HepG2 (cell line): ENCODE results near the gene KIAA1217.

ENCODE experiments used
- CTCF ChIP-seq: sonication (generic); formaldehyde crosslinking; IDR thresholded peaks from 2 replicates; pipeline ENCODE4 v1.5.0; 2020; ENCODE audit warnings: mild to moderate bottlenecking, missing genetic modification reagents, moderate library complexity
- HDAC6 ChIP-seq: fragments of 200-600 bp; sonication (generic); IDR thresholded peaks from 2 replicates; pipeline ENCODE4 v1.7.0; 2017; ENCODE audit warnings: mild to moderate bottlenecking, antibody characterized with exemption, low read length, low read depth
- IRF2 ChIP-seq: IDR thresholded peaks from 2 replicates; pipeline ENCODE4 v1.6.1; 2018; ENCODE audit warnings: missing genetic modification reagents, missing compliant biosample characterization
- KLF9 ChIP-seq: IDR thresholded peaks from 2 replicates; pipeline ENCODE4 v1.6.1; 2016; ENCODE audit warnings: low read depth
- NR2F1 ChIP-seq, 2 experiments: fragments of 450-650 bp in 1 of 2; formaldehyde crosslinking in 1 of 2; IDR thresholded peaks; 2 replicates each; pipeline versions ENCODE4 v1.5.0 to v1.6.1; 2016 to 2020; ENCODE audit warnings: mild to moderate bottlenecking in 1 of 2, missing compliant biosample characterization in 1 of 2, missing genetic modification reagents in 1 of 2, moderate library complexity in 1 of 2
- POLR2AphosphoS5 ChIP-seq: IDR thresholded peaks from 2 replicates; pipeline ENCODE4 v1.6.1; 2012; ENCODE audit warnings: low read depth, low read length
- RAD21 ChIP-seq: fragments of 450-650 bp; formaldehyde crosslinking; IDR thresholded peaks from 2 replicates; pipeline ENCODE4 v1.5.0; 2020; ENCODE audit warnings: mild to moderate bottlenecking
- ZNF230 ChIP-seq: sonication (generic); formaldehyde crosslinking; IDR thresholded peaks from 2 replicates; pipeline ENCODE4 v1.4.0; 2020; ENCODE audit warnings: mild to moderate bottlenecking, missing genetic modification reagents
- ZNF510 ChIP-seq: sonication (generic); formaldehyde crosslinking; IDR thresholded peaks from 2 replicates; pipeline ENCODE4 v1.4.0; 2020; ENCODE audit warnings: low read depth, mild to moderate bottlenecking, missing genetic modification reagents
- ZNF570 ChIP-seq: sonication (generic); formaldehyde crosslinking; IDR thresholded peaks from 2 replicates; pipeline ENCODE4 v1.4.0; 2020; ENCODE audit warnings: mild to moderate bottlenecking, missing genetic modification reagents, borderline replicate concordance
- ZSCAN31 ChIP-seq: sonication (generic); formaldehyde crosslinking; IDR thresholded peaks from 2 replicates; pipeline ENCODE4 v1.5.0; 2020; ENCODE audit warnings: low read depth, mild to moderate bottlenecking, missing genetic modification reagents

- 0 out of 2 replicates have a peak, but pooled peaks have one; percentile 8 for TF ChIP-seq CTCF (CRISPR knock-in tag)
- TF ChIP-seq ZNF230 (CRISPR knock-in tag) = no peak
- TF ChIP-seq RAD21 (CRISPR knock-in tag) = no peak
- TF ChIP-seq IRF2 (CRISPR knock-in tag) = no peak
- no peak for TF ChIP-seq HDAC6
- no peak for TF ChIP-seq ZNF570 (CRISPR knock-in tag)
- no peak for TF ChIP-seq ZNF510 (CRISPR knock-in tag)
- no peak for TF ChIP-seq KLF9
- TF ChIP-seq ZSCAN31 (CRISPR knock-in tag) = no peak
- TF ChIP-seq POLR2AphosphoS5 = no peak
- no peak for TF ChIP-seq NR2F1 (CRISPR knock-in tag; IDR thresholded peaks at IDR 0.05)
Measured at GRCh38 chr10:24162206-24162985, 46.5 kb upstream of the KIAA1217 start.
